ENCODE data around the gene TMSB4X.
A peak's percentile ranks its signal among the peaks of the same experiment; 100 is the strongest.

The TMSB4X gene

GRCh38 chrX:12950851-12951594 is 23.9 kb upstream of the TMSB4X start:
- H3K36me3 ChIP-seq (ENCODE audit: insufficient read depth, low read length): no peaks in the 10 kb centered on the region
- no peak for DNase-seq (ENCODE audit: low read depth, low spot score)
- TF ChIP-seq POLR2AphosphoS5 (IDR thresholded peaks at IDR 0.05; ENCODE audit: borderline replicate concordance, low read depth, low read length): no peak
- no peak for TF ChIP-seq FOXP2 (optimal IDR thresholded peaks at IDR 0.05; ENCODE audit: control extremely low read depth, extremely low read length, insufficient read depth)
- no peak for TF ChIP-seq EZH2 (IDR thresholded peaks at IDR 0.05)
- H3K9ac ChIP-seq (ENCODE audit: insufficient read length): no peak overlapping the region
- H3K4me3 ChIP-seq: no peak overlapping the region
- no peak overlapping the region for H3K27ac ChIP-seq
- H3K9me3 ChIP-seq (ENCODE audit: low read depth, low read length): no peaks in the 10 kb centered on the region

- Histone ChIP-seq H3K27ac (no peak overlapping the region), H3K36me3 (ENCODE audit: insufficient read depth, low read length) (no peaks in the 10 kb centered on the region), H3K4me3 (no peak overlapping the region), H3K9me3 (ENCODE audit: low read depth, low read length) (no peaks in the 10 kb centered on the region), H3K9ac (ENCODE audit: insufficient read length) (no peak overlapping the region)
- no peak for DNase-seq (ENCODE audit: low read depth, low spot score)
- no peak for TF ChIP-seq EZH2 (IDR thresholded peaks at IDR 0.05)
- no peak for TF ChIP-seq FOXP2 (optimal IDR thresholded peaks at IDR 0.05; ENCODE audit: control extremely low read depth, extremely low read length, insufficient read depth)
- no peak for TF ChIP-seq POLR2AphosphoS5 (IDR thresholded peaks at IDR 0.05; ENCODE audit: borderline replicate concordance, low read depth, low read length)
Observed at GRCh38 chrX:12951595-12951975, 23.3 kb upstream of the TMSB4X start.

GRCh38 chrX:12953420-12953819 is 21.5 kb upstream of the TMSB4X start:
- no peak for DNase-seq (ENCODE audit: low read depth, low spot score)
- Histone ChIP-seq H3K4me3 (no peak overlapping the region), H3K9ac (ENCODE audit: insufficient read length) (no peak overlapping the region), H3K9me3 (ENCODE audit: low read depth, low read length) (no peaks in the 10 kb centered on the region), H3K36me3 (ENCODE audit: insufficient read depth, low read length) (no peaks in the 10 kb centered on the region), H3K27ac (no peak overlapping the region)
- TF ChIP-seq FOXP2 (optimal IDR thresholded peaks at IDR 0.05; ENCODE audit: control extremely low read depth, extremely low read length, insufficient read depth) (no peak), EZH2 (IDR thresholded peaks at IDR 0.05) (no peak), POLR2AphosphoS5 (IDR thresholded peaks at IDR 0.05; ENCODE audit: borderline replicate concordance, low read depth, low read length) (no peak)

DNA sequence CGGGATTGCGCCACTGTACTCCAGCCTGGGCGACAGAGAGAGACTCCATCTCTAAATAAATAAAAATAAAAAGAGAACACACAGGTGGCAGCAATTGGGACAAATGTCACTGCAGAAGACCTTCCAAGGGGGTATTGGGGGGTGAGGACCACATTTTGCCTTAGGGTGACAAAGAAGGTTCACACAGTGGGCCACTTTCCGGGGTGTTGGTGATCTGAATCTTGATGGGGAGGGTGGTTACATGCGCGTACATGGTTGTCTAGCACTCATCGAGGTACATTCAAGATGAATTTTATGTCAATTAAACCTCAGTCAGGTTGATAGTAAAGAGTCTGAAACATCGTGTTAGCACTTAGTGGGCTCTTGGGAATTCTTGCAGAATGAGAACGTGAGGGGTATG is 20.5 kb upstream of the TMSB4X start:
- no peak for TF ChIP-seq POLR2AphosphoS5 (IDR thresholded peaks at IDR 0.05; ENCODE audit: borderline replicate concordance, low read depth, low read length)
- no peak for TF ChIP-seq FOXP2 (optimal IDR thresholded peaks at IDR 0.05; ENCODE audit: control extremely low read depth, extremely low read length, insufficient read depth)
- no peak for TF ChIP-seq EZH2 (IDR thresholded peaks at IDR 0.05)
- no peak for DNase-seq (ENCODE audit: low read depth, low spot score)
- no peak overlapping the region for H3K27ac ChIP-seq

DNA sequence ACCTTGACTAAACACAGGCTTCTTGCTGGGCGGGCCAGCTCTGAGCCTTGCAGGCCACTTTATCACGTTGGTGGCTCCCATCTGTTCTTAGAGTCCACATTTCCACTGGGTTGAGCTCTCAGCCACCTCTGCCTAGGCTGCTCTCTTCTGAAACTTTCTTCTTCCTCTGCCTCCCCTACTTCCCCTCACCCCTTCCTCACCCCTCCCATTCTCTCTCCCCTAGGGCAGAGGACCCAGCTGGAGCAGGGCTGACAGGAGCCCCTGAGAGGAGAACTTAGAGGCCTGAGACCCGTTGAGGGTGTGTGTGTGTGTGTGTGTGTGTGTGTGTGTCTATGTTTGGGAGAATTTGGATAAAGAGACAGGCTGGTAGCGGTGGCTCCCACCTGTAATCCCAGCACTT is 19.9 kb upstream of the TMSB4X start:
- no peaks in the 10 kb centered on the region for H3K9me3 ChIP-seq (ENCODE audit: low read depth, low read length)
- no peak overlapping the region for H3K4me3 ChIP-seq
- no peak overlapping the region for H3K9ac ChIP-seq (ENCODE audit: insufficient read length)
- no peak for TF ChIP-seq EZH2 (IDR thresholded peaks at IDR 0.05)
- TF ChIP-seq POLR2AphosphoS5 (IDR thresholded peaks at IDR 0.05; ENCODE audit: borderline replicate concordance, low read depth, low read length): no peak
- TF ChIP-seq FOXP2 (optimal IDR thresholded peaks at IDR 0.05; ENCODE audit: control extremely low read depth, extremely low read length, insufficient read depth): no peak
- H3K36me3 ChIP-seq (ENCODE audit: insufficient read depth, low read length): no peaks in the 10 kb centered on the region
- DNase-seq (ENCODE audit: low read depth, low spot score): no peak
- no peak overlapping the region for H3K27ac ChIP-seq

More for the DNA sequence above, 20.5 kb upstream of the TMSB4X start:
- no peaks in the 10 kb centered on the region for H3K36me3 ChIP-seq (ENCODE audit: insufficient read depth, low read length)
- H3K9me3 ChIP-seq (ENCODE audit: low read depth, low read length): no peaks in the 10 kb centered on the region
- no peak overlapping the region for H3K9ac ChIP-seq (ENCODE audit: insufficient read length)
- H3K4me3 ChIP-seq: no peak overlapping the region

DNA sequence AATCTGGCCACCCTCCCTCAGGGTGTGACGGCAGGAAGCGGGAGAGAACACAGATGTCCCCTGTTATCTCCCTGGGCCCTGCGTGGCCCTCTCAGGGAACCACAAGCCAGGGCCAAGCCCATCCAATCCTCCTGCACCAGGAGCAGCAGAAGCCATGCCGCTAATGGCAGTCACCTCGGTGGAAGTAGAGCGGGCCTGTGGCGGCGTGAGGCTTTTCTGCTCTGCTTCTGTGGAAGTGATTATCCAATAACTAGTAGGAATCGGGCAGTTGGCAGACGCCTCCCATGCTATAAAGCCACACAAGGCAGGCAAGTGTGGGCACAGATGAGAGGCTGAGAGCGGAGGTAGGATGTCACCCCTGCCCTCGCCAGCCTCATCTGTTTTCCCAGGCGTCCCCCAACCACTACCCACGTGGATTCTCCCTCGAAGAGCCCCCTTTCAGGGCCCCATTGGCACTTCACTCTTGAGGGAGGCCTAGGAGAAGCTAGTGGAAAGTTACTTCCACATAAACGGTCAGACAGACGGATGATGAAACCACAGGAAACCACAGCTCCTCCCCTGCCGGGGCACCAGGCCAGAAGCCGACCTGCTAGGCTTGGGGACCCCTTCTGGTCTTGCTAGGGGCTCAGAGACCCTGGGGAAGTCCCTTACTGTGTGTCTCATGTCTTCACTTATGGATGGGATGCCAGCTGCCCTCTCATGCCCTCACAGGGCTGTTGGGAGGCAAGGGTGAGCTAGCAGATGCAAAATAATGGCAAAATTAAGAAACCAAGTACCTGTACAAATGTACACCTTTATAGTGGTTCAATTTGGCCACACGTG is 18.8 kb upstream of the TMSB4X start:
- TF ChIP-seq FOXP2 (optimal IDR thresholded peaks at IDR 0.05; ENCODE audit: control extremely low read depth, extremely low read length, insufficient read depth) (no peak), EZH2 (IDR thresholded peaks at IDR 0.05) (no peak), POLR2AphosphoS5 (IDR thresholded peaks at IDR 0.05; ENCODE audit: borderline replicate concordance, low read depth, low read length) (no peak; the same call in 1 of the 2 replicates)
- H3K9me3 ChIP-seq (ENCODE audit: low read depth, low read length): no peaks in the 10 kb centered on the region
- H3K27ac ChIP-seq: peak overlapping the region; percentile 79
- no peak overlapping the region for H3K4me3 ChIP-seq
- no peaks in the 10 kb centered on the region for H3K36me3 ChIP-seq (ENCODE audit: insufficient read depth, low read length)
- no peak for DNase-seq (ENCODE audit: low read depth, low spot score)
- no peak overlapping the region for H3K9ac ChIP-seq (ENCODE audit: insufficient read length)

- H3K36me3 ChIP-seq (ENCODE audit: insufficient read depth, low read length): no peaks in the 10 kb centered on the region
- no peak overlapping the region for H3K9ac ChIP-seq (ENCODE audit: insufficient read length)
- no peak overlapping the region for H3K4me3 ChIP-seq
- H3K27ac ChIP-seq: peak overlapping the region; percentile 79
- no peaks in the 10 kb centered on the region for H3K9me3 ChIP-seq (ENCODE audit: low read depth, low read length)
- DNase-seq (ENCODE audit: low read depth, low spot score): no peak
- TF ChIP-seq FOXP2 (optimal IDR thresholded peaks at IDR 0.05; ENCODE audit: control extremely low read depth, extremely low read length, insufficient read depth) (no peak), POLR2AphosphoS5 (IDR thresholded peaks at IDR 0.05; ENCODE audit: borderline replicate concordance, low read depth, low read length) (no peak), EZH2 (IDR thresholded peaks at IDR 0.05) (no peak)
Observed at GRCh38 chrX:12956704-12957534, 18.0 kb upstream of the TMSB4X start.

- Histone ChIP-seq H3K9ac (ENCODE audit: insufficient read length) (no peak overlapping the region), H3K9me3 (ENCODE audit: low read depth, low read length) (no peaks in the 10 kb centered on the region), H3K4me3 (no peak overlapping the region), H3K27ac (no peak overlapping the region), H3K36me3 (ENCODE audit: insufficient read depth, low read length) (no peaks in the 10 kb centered on the region)
- DNase-seq (ENCODE audit: low read depth, low spot score): no peak
- no peak for TF ChIP-seq POLR2AphosphoS5 (IDR thresholded peaks at IDR 0.05; ENCODE audit: borderline replicate concordance, low read depth, low read length)
- no peak for TF ChIP-seq FOXP2 (optimal IDR thresholded peaks at IDR 0.05; ENCODE audit: control extremely low read depth, extremely low read length, insufficient read depth)
- TF ChIP-seq EZH2 (IDR thresholded peaks at IDR 0.05): no peak
Observed at GRCh38 chrX:12958059-12958458, 16.9 kb upstream of the TMSB4X start.
